ENCODE results near the gene VPS37B. TPM values are rescaled to one million over a fixed set of nuclear protein-coding genes. Genes with fewer than 3 reads are reported as not detected.

Gene VPS37B
- polyA plus RNA-seq, 1 donor, result 23.0 TPM

GRCh38 chr12:122865268-122866231 is 30.4 kb downstream of the VPS37B start:
- DNase-seq, result no peak

- DNase-seq, result no peak
Measured at GRCh38 chr12:122864894-122865253, 31.1 kb downstream of the VPS37B start.

GRCh38 chr12:122862872-122863701 is 32.8 kb downstream of the VPS37B start:
- no peak for DNase-seq

- no peak for DNase-seq
Measured at GRCh38 chr12:122862110-122862634, 33.8 kb downstream of the VPS37B start.

- DNase-seq, result no peak
Measured at GRCh38 chr12:122861587-122861970, 34.3 kb downstream of the VPS37B start.

- DNase-seq, result no peak
Measured at GRCh38 chr12:122860854-122861586, 34.9 kb downstream of the VPS37B start.

GRCh38 chr12:122860040-122860853 is 35.7 kb downstream of the VPS37B start:
- DNase-seq, result peak; percentile 84

GRCh38 chr12:122859303-122860039 is 36.5 kb downstream of the VPS37B start:
- DNase-seq, result no peak

- no peak for DNase-seq
Measured at GRCh38 chr12:122858591-122859302, 37.2 kb downstream of the VPS37B start.

- no peak for DNase-seq
Measured at GRCh38 chr12:122858171-122858570, 37.8 kb downstream of the VPS37B start.

GRCh38 chr12:122856999-122857671 is 38.8 kb downstream of the VPS37B start:
- DNase-seq, result no peak

- no peak for DNase-seq
Measured at GRCh38 chr12:122855928-122856831, 39.7 kb downstream of the VPS37B start.

- no peak for DNase-seq
Measured at GRCh38 chr12:122855071-122855829, 40.7 kb downstream of the VPS37B start.

GRCh38 chr12:122854554-122854953 is 41.4 kb downstream of the VPS37B start:
- no peak for DNase-seq

- no peak for DNase-seq
Measured at GRCh38 chr12:122853582-122854245, 42.2 kb downstream of the VPS37B start.

- DNase-seq, result no peak
Measured at GRCh38 chr12:122852336-122853275, 43.3 kb downstream of the VPS37B start.

Data from hindlimb muscle (tissue), 1 donor.